ENCODE measurements around the gene FAM32A.

- no peak for TF ChIP-seq CTCF (IDR thresholded peaks at IDR 0.05)
- TF ChIP-seq EZH2 (IDR thresholded peaks at IDR 0.05; ENCODE audit: borderline replicate concordance, insufficient read depth, low read depth, low read length, poor library complexity, severe bottlenecking) = no peak
These were observed 24.7 kb upstream of the FAM32A start for GRCh38 chr19:16160445-16160942.
